Left colon (tissue), 2 donors: ENCODE measurements around the gene EVI5L. TPM values are rescaled to one million over a fixed set of nuclear protein-coding genes. Genes with fewer than 3 reads are reported as not detected.
A peak's percentile ranks its signal among the peaks of the same experiment; 100 is the strongest.

Experiments used
- ATAC-seq: fragments of 200-7000 bp; cut with Tn5 transposase; one replicate; pipeline ENCODE4 v1.9.1; 2020; ENCODE audit warnings: mild to moderate bottlenecking, moderate library complexity
- DNase-seq, 2 donors: peaks; one replicate each; pipeline ENCODE4 v3.0.0-alpha.2; 2020
- intact Hi-C, 2 donors: fragments of 100-400 bp; cut with DNase I in 1 of 2; cut with micrococcal nuclease in 1 of 2; formaldehyde crosslinking; loops; one replicate each; pipeline versions ENCODE4 v1.11.2 to v1.14.0; 2022; cut with DNase I, micrococcal nuclease
- total RNA-seq, 2 donors: library from RNA; stranded (reverse); fragmentation: NEBNext Ultra II Directional; extraction: Animal tissue kit (Norgen Biotek cat#: 25700); gene quantifications; one replicate each; pipeline ENCODE4 v1.2.1, GENCODE V29; 2021
- donor health status: DM: no; HTN: no; CAD: no.
- donor health status: DM: yes; HTN: yes; CAD: no.

EVI5L gene
- total RNA-seq, 2 donors from 2014 or later, result 10.5 to 13.1 TPM

DNA sequence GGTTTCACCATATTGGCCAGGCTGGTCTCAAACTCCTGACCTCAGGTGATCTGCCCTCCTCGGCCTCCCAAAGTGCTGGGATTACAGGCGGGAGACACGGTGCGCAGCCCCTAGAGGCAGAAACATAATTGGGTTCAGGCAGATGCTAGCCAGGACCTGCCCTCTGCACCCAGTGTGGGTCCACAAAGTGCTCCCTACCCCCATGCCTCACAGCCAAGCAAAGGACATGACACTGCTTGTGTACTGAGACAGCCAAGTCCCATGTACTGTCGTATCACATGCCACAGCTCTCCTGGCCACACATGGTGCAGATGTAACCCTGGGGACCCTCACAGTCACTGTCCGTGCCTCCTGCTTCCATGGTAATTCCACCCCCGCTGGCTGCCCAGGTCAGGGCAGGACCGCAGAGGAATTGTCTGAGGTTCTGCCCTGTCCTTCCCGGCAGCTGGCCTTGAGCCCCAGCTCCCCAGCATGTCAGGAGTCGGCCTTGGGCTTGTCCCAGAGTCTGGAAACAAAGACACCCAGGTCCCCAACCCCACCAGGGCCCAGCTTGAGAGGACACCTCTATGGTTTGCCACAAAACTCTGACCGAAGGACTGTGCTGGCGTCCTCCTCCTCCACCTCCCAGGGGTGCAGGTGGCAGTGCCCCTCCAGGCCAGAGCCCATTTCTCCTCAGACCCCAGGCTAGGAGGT, 36.5 kb downstream of the EVI5L start:
- DNase-seq (no peak), ATAC-seq (no peak)
- intact Hi-C loops, result no loop called here

DNA sequence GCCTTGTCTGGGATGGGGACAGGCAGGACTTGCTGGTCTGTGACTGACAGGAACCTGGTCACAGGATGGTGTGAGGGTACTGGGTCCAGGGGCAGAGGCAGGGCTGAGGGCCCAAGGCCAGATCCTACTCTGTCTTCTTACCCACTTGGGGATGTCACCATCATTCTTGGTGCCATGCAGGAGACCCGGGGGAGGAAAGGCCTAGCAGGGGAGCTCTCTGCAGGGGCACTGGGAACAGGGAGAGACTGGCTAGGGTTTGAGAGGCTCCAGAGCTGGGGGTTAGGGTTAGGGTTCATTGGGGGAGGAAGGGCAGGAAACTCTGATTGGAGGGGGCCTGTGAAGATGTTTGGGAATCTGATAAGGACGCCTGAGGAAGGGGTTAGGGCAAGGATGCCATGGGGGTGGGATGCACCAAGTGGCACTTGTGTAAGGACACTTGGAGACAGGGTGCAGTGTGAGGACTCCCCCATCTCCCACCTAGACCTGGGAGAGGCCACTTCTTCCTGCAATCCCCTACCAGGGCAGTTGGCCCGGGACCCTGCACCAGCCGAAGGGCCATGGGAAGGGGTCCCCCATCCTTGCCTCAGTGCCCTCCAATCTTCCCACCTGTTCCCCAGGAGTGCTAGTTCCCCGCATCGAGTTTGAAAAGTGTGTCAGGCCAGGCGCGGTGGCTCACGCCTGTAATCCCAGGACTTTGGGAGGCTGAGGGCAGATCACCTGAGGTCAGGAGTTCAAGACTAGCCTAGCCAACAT, 37.2 kb downstream of the EVI5L start:
- ATAC-seq (no peak), DNase-seq (no peak)
- intact Hi-C loops, result no loop called here

DNA sequence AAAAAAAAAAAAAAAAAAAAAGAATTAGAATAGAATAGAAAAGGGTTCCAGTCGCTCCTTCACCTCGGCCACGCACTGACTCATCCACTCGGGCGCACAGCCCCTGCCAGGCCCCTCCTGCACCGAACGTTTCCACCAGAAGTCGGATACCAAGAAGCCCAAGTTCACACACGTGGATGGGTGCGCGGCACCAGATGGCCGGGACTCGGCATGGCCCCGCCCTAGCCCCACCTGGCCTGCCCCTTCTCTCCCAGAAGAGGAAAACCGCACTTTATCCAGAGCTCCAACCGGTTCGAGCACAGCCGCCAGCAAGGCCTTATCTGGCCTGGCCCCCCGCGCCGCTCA, 38.3 kb downstream of the EVI5L start:
- ATAC-seq (peak; percentile 2), DNase-seq (peak in 1 of 2 donors; percentile 59)
- intact Hi-C loops, result no loop called here

DNA sequence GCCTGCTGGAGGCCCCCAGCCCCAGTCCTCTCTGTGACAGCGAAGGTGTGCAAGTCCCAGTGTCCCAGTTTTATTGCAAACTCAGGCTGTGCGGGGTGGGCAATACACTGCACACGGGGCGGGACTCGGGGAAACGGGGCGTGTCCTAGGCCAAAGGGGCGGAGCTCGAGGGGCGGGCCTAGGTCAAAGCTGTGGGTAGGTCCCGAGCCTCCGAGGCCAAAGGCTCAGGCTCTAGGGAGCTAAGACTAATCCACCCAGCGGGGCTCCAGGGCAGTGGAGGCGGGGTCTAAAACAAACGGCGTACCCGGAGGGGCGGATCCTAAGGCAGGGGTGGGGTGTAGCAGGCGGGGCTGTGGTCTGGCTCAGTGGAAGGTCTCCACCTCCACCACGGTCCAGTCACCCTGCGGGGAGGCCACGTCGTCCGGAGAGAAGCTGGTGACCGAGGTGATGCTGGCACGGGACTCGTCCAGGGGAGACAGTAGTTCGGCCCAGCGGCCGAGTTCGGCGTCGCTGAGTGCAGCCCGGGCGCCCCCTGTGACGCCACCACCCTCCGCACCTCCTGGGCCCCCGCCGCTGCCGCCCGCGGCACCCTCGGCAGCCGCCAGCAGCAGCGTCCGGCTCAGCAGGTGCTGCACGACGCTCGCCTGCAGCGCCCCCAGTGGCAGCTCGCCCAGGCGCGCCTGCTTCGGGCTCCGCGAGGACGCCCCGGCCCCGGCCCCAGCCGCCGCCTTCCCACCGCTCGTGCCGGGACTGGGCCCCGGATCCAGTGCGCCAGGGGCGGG, 38.8 kb downstream of the EVI5L start:
- ATAC-seq (peak; percentile 61), DNase-seq (peak; percentile 81 to 82)
- intact Hi-C loops, result no loop called here

DNA sequence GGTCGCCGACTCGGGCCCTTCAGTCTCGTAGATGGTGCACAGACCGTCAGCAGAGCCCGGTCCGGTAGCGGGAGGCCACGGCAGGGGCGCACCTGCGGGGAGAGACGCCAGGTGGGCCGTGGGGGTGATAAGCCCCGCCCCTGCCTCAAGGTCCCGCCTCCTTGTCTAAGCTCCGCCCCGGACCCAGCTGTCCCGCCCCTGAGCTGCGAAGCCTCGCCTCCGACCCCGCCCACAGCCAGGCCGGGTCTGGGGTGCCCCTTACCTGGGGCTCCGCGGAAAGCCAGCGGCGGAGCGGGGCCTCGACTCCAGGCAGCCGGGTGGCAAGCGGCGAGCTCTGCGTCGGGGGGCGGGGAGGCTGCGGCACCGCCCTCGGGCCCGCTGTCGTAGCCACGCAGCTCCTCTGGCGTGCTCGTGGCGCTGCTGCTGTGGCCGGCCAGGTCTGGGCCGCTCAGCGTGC, 39.5 kb downstream of the EVI5L start:
- peak; percentile 57 for ATAC-seq
- intact Hi-C loops, result no loop called here
- DNase-seq, result peak; percentile 64 to 85

DNA sequence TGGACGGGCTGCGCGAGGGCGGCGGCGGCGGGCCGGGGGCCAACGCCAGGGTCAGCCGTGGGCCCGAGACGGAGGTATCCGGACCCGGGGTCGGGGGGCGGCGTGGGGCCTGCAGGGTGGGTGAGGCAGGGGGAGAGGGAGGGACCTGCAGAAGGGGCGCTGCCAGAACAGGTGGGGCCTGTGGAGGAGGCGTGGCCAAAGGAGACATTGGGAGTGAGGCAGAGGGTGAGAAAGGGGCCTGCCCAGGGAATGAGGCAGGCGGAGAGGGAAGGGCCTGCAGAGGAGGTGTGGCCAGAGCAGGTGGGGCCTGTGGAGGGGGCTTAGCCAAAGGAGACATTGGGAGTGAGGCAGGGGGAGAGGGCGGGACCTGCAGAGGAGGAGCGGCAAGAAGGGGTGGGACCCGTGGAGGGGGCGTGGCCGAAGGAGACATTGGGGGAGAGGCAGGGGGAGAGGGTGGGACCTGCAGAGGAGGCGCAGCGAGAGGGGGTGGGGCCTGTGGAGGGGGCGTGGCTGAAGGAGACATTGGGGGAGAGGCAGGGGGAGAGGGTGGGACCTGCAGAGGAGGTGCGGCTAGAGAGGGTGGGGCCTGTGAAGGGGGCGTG, 40.0 kb downstream of the EVI5L start:
- ATAC-seq (peak; percentile 7), DNase-seq (peak; percentile 68 to 78)
- intact Hi-C loops, result no loop called here

DNA sequence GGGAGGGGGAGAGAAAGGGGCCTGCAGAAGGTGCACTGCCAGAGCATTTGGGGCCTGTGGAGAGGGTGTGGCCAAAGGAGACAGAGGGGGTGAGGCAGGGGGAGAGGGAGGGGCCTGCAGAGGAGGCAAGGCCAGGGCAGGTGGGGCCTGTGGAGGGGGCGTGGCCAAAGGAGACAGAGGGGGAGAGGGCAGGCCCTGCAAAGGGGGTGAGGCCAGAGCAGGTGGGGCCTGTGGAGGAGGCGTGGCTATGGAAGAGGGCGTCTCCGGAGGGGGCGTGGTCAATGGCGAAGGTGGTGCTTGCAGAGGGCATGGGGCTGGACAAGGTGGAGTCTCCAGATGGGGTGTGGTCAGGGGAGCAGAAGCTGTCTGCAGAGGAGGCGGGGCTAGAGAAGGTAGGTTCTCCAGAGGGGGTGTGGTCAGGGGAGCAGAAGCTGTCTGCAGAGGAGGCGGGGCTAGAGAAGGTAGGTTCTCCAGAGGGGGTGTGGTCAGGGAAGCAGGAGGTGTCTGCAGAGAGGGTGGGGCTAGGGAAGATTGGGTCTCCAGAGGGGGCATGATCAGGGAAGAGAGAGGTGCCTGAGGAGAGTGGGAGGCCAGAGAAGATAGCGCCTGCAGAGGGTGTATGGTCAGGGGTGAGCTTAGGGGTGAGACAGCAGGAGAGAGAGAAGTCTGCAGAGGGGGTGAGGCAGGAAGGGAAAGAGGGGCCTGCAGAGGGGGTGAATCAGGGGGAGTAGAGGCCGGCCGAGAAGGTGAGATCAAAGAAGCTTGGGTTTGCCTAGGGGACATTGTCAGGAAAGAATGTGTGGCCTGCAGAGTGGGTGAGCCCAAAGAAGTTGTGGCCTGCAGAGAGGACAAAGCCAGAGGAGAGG, 40.8 kb downstream of the EVI5L start:
- intact Hi-C loops, result no loop called here
- DNase-seq (peak; percentile 79 to 85), ATAC-seq (peak; percentile 25)

DNA sequence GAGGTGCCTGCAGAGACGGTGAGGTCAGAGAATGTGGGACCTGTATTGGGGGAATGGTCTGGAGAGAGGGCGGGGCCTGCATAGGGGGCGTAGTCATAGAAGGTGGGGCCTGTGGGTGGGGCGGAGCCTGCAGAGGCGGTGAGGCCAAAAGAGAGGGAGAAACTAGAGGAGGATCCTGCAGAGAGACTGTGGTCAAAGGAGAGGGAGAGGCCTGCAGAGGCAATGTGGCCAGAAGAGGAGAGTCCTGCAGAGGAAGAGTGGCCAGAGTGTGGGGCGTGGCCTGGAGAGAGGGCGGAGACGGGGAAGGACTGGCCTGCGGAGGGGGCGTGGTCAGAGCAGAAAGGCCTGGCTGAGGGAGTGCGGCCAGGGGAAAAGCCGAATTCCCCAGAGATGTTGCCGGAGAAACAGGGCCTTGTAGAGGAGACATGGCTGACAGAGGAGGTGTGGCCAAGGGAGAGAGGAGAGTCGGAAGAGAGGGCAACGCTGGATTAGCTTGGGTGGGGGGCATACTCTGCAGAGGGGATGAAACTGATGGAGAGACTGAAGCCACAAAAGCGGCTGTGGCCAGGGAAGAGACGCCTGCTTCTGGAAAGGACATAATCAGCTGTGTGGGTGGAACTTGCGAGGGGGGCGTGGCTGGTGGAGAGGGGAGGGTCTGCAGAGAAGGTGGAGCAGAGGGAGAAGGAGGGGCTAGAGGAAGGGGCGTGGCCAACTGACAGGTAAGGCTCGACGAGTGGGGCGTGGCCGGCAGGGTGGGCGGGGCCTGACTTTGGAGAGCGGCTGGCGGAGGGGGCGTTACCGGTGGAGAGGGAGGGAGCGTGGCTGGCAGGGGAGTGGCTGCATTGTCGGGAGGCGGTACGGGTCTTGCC, 41.7 kb downstream of the EVI5L start:
- intact Hi-C loops, result no loop called here
- peak; percentile 96 to 99 for DNase-seq
- ATAC-seq, result peak; percentile 57

DNA sequence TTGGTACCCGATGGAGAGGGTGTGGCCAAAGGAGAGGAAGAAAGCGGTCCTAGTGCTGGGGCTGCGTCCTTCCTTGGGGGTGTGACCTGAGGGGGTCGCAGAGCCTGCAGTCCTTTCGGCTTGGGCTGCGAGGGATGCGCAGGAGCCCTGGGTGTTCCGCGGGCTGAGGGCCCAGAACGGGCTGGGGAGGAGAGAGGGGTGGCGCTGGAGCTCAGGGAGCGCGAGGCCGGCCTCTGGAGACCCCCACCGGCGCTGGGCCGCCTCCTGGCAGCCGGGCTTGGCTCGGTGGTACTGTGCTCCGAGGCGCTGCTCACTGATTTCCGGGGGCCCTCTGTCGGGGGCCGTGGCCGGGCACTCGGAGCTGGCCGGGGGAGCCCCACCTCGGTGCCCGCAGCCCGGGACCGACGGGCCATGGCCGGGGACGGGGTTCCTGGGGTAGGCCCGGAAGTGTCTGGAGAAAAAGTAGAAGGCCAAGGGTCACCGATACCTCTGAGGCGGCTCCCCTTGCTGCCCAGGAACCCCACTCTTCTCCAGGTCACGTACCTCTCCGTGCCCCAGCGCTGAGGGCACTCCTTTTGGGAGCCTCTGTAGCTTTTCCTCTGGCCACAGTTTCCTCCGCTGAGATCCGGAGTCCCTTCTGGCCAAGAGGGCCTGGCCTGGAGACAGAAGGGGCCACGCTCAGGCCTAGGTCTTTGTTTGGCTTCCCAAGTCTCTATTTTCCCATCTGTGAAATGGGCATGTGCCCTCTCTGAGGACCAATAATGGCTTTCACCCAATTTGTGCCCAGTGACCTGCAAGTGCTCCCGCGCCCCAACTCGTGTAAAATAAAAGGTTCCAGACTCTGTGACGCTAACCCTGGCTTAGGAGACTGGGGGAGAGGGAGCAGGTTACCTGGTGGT, 42.5 kb downstream of the EVI5L start:
- no peak for ATAC-seq
- DNase-seq, result no peak
- intact Hi-C loops, result no loop called here

DNA sequence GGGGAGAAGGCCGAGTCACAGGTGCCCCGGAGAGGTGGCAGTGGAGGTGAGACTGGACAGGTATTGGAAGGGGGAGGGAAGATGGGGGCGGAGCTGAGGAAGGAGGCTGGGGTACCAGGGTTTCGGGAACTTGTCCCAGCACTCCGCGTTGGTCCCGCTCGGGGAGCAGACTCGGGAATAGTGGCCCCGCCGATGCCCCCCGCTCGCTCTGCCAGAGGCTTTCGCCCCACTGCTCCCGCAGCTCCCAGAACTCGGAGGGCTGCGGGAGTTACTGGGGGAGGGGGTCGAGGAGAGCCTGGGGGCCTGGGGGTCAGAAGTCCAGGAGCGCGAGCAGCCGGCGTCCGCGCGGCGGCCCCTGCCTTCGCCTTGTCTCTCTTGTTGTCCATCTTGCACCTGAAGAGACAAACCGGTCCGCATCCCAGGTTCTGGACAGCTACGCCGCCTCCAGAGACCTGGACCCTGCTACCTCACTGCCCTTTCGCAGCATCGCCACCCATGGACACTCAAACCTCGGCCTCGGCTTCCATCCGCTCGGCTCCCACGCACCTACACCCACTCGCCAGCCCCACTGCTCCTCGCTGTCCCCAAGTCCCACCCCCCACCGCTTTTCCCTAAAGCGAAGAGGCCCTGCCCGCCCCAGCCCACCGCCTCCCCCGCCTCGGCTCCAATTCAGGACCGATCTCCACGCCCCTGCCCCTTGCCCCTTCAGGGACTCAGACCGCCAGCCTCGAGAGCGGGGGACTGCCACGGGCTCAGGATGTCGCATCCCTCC, 43.5 kb downstream of the EVI5L start:
- no peak for ATAC-seq
- intact Hi-C loops, result no loop called here
- no peak for DNase-seq

DNA sequence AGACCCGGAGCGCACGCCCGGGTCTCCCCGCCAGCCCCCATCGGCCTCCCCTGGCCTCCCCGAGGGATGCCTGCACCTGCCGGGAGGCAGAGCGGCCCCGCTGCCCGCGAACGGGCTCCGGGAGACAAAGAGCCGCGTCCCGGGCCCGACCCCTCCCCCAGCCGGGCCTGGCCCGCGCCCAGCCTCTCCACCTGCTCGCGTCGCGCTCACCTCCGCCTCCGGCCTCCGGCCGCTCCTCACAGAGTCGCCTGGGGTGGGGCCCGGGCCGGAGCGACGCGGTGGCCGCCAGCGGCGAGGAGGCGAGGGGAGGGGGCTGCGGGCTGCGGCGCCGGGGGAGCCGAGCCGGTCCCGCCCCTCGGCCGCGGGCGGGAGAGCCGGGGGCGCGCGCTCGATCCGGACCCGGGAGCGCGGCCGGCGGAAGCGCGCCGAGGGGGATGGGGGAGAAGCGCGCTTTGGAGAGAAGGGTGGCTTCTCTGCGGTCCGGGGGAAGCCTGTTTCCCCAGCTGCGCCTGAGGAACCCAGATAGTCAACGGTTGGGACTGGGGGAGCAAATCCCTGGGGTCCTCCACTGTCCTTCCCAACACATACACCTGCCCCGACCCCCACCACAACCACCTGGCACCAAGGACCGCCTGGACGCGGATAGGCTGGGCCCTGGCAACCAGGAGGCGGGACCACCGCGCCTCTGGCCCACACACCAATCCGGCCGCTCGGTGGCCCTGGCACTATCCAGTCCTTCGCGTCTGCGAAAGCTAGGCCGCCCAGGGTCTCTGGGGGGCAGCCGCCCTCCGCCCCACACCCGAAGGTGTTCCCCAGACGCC, 44.3 kb downstream of the EVI5L start, which contains the start of gene PRR36:
PRR36 (minus strand) TSS at position 315 of the 821 bp plus-strand sequence. CDS start 701 bp downstream, outside the sequence.
- DNase-seq, result no peak
- ATAC-seq, result no peak
- intact Hi-C loops, result no loop called here

DNA sequence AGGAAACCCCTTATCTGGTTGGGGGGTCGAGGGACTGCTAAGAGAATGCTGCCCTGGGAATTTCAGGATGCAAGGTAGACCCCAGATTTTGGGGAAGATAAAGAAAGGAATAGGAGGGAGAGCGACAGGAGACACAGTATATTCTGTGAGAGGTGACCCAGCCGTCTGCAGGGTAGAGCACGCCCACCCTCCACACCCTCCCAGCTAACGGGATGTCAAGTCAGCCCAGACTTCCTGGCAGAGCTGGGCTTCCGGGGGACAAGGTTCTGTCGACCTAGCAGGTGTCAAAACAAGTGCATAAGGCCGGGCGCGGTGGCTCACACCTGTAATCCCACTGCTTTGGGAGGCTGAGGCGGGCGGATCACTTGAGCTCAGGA, 44.9 kb downstream of the EVI5L start:
- intact Hi-C loops, result no loop called here
- ATAC-seq (no peak), DNase-seq (no peak)

DNA sequence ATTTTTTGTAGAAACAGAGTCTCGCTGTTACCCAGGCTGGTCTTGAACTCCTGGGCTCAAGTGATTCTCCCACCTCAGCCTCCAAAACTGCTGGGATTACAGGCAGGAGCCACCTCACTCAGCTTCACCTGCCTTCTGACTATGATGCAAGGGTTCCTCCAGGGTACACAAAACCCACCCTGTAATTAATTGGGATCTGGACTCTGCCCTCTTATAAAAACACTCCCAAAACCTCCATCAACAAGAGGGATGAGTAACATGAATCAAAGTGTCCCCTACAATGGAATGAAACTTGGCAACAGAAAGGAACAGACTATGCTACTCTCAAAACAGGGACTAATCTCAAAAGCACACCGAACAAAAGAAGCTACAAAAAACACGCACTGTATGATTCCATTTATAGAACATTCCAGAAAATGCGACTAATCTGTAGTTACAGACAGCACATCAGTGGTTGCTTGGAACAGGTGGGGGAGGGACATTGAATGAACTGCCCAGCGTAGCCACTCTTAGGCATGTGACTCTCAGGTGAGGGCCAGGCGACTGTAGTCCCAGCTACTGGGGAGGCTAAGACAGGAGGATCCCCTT, 47.3 kb downstream of the EVI5L start:
- ATAC-seq (no peak), DNase-seq (no peak)
- intact Hi-C loops, result no loop called here

DNA sequence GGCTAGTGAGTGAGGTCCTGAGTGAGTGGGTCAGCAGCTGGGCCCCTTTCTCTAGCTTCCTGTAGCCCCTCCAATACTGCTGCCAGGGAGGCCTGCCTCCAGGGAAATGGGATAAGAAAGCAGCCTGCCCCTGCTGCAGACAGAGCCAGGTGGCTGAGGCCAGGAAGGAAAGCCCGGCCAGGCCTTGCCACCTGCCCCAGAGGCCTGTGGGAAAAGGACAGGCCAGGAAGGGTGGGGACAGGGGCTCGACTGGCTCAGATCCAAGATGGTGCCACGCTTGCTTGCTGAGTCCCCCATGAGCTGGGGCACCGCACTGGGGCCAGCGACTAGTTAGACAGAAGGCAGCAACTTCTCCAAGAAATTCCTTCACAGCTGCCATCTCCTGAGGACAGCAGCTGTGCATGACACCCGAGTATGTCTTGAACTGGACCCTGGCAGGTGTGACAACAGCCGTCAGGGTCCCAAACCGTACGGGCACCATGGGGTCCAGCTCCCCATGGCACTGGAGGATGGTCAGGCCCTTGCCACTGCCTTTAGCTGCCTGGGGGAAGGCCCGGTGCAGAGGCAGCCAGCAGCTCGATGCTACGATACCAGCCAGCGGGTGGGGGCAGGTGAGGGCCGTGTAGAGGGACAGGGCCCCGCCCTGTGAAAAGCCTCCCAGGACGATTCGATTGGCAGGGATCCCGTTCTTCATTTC, 49.2 kb downstream of the EVI5L start:
- ATAC-seq (no peak), DNase-seq (no peak)
- intact Hi-C loops, result no loop called here
